HG03103 (cell line): Measurements from ENCODE around the gene TYRO3.
"Not testable (repeated sequence)": the region's sequence is repeated elsewhere in the genome, so short reads cannot be mapped to it uniquely, and the experiment has no call there.

Experiments used
- ATAC-seq: cut with Tn5 transposase; IDR thresholded peaks from one replicate; pipeline ENCODE4 v1.9.1; 2021; ENCODE audit warnings: low read depth; ENCODE audit not compliant: unreplicated experiment

Gene TYRO3

DNA sequence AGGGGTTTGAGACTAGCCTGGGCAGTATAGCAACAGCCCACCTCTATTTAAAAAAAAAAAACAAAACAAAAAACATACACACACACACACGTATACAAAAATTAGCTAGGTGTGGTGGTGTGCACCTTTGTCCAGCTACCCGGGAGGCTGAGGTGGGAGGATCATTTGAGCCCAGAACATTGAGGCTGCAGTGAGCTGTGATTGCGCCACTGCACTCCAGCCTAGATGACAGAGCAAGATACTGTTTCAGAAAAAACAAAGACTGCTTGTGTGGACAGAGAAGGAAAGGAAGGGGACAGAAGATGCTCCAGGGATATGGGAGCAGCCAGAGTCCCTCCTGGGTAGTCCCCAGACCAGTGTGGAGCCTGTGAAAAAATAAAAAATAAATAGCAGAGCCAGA is 12.9 kb downstream of the TYRO3 start:
- no peak for ATAC-seq

DNA sequence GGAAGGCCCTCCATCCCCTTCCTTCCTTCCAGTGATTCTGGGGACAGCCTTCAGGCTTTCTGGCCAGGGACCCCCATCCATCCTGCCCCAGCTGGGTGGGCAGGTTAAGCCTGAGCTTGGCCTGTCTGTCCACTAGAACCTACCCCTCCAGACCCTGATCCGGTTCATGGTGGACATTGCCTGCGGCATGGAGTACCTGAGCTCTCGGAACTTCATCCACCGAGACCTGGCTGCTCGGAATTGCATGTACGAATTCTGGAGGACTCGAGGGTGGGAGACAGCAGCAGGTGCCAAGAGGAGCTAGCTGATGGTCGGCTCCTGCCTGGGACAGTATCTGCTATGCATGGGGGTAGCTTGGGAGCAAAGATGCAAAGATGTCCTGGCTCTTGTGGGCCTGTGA is 13.9 kb downstream of the TYRO3 start:
- no peak for ATAC-seq

DNA sequence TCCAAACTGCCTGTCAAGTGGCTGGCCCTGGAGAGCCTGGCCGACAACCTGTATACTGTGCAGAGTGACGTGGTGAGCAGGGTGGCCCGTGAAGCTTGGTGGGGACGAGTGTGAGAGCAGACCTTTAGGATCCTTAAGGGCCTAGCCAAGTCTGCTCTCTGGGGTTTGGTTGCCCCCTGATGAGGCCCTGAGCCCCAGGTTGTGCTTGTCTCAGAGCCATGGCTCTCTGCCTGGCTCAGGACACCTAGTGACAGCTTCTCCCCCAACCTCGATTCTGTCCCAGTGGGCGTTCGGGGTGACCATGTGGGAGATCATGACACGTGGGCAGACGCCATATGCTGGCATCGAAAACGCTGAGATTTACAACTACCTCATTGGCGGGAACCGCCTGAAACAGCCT is 14.4 kb downstream of the TYRO3 start:
- ATAC-seq = no peak

DNA sequence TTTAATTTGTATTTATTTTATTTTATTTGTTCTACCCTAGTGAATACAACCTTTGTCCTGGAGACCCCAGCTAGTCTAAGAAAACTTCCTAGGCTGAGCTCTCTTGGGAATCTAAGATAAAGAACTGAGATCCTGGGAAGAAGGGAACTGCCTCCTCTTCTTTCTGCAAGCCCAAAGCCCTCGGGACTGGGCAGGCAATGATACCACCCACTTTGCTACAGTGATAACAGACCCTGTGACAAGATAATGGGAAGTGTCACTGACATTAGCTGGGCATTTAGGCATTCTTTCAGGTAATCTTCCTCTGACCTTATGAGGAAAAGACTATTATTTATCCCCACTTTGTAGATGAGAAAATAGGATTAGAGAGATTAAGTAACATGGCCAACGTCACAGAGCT is 15.1 kb downstream of the TYRO3 start:
- no peak for ATAC-seq

DNA sequence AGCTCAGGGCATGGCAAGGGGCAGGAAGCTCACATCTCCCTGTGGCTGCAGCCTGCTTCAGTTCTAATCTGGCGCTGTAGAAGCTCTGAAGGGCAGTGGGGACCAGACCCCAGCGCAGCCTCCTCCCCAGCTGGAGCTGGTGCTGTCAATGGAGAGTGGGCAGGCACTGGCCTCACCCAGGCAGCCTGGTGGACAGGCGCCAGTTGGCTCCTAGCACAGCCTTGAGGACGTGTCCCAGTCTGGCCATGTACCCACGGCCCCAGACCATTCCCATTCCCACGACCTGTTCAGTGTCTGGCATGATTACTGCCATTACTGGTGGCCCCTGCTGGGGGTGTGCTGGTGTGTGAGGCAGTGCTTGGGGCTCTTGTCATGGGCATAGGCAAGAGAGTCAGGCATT is 16.3 kb downstream of the TYRO3 start:
- no peak for ATAC-seq

DNA sequence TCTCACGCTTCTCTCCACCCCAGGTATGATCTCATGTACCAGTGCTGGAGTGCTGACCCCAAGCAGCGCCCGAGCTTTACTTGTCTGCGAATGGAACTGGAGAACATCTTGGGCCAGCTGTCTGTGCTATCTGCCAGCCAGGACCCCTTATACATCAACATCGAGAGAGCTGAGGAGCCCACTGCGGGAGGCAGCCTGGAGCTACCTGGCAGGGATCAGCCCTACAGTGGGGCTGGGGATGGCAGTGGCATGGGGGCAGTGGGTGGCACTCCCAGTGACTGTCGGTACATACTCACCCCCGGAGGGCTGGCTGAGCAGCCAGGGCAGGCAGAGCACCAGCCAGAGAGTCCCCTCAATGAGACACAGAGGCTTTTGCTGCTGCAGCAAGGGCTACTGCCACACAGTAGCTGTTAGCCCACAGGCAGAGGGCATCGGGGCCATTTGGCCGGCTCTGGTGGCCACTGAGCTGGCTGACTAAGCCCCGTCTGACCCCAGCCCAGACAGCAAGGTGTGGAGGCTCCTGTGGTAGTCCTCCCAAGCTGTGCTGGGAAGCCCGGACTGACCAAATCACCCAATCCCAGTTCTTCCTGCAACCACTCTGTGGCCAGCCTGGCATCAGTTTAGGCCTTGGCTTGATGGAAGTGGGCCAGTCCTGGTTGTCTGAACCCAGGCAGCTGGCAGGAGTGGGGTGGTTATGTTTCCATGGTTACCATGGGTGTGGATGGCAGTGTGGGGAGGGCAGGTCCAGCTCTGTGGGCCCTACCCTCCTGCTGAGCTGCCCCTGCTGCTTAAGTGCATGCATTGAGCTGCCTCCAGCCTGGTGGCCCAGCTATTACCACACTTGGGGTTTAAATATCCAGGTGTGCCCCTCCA is 19.1 kb downstream of the TYRO3 start:
- no peak for ATAC-seq

DNA sequence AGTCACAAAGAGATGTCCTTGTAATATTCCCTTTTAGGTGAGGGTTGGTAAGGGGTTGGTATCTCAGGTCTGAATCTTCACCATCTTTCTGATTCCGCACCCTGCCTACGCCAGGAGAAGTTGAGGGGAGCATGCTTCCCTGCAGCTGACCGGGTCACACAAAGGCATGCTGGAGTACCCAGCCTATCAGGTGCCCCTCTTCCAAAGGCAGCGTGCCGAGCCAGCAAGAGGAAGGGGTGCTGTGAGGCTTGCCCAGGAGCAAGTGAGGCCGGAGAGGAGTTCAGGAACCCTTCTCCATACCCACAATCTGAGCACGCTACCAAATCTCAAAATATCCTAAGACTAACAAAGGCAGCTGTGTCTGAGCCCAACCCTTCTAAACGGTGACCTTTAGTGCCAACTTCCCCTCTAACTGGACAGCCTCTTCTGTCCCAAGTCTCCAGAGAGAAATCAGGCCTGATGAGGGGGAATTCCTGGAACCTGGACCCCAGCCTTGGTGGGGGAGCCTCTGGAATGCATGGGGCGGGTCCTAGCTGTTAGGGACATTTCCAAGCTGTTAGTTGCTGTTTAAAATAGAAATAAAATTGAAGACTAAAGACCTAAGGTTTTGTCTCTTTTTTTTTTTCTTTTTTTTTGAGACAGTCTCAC is 19.8 kb downstream of the TYRO3 start:
- no peak for ATAC-seq

DNA sequence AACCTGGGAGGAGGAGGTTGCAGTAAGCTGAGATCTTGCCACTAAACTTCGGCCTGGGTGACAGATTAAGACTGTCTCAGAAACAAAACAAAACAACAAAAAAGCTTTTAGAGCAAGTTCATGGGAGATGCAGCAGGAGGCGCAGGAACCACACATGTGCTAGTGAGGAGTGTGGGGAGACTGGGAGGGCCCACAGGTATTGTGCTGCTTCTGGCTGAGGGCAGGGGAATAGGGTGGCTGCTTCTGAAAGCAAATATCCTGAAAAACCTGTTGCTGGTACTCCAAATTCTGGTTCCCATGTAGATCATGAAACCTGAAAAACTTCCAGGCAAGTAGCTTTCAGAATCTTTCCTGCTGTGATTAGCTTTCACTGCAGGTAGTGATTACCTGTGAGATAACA is 22.1 kb downstream of the TYRO3 start:
- ATAC-seq = no peak

DNA sequence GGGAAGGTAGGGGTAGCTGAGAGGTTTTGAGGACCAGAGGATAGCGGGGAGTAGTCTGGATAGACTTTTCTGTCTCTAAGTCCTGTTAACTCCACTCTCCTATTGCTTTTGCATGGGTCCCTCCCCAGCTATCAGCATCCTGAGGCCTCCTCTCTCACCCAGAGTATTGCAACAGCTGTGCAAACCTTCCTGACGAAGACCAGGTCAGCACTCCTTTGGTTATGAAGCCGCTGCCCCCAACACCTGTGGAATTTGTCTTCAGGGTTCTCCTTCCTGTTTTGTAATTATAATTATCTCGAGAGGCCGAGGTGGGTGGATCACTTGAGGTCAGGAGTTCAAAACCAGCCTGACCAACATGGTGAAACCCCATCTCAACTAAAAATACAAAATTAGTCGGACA is 24.8 kb downstream of the TYRO3 start:
- ATAC-seq = no peak

DNA sequence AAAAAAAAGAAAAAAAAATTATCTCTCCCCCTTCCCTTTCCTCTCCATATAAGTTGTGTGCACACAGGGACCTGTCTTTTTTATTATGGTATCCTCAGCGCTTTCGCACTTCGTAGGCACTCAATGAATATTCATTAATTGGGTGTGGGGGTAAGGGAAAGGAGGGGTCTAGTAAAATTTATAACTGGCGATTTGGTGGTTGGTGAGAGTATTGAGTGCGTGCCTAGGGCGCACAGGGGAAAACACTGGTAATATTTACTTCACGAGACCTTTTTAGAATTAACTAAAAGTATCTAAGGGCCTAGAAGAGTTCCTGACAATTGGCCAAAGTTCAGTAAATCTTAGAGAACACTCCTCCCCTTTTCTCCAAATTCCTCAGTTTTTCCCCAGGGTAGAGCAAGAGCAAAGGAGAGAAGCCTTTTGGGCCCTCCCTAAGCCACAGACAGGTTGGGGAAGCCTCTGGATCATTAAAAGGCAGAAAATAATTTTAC is 25.7 kb downstream of the TYRO3 start:
- no peak for ATAC-seq

DNA sequence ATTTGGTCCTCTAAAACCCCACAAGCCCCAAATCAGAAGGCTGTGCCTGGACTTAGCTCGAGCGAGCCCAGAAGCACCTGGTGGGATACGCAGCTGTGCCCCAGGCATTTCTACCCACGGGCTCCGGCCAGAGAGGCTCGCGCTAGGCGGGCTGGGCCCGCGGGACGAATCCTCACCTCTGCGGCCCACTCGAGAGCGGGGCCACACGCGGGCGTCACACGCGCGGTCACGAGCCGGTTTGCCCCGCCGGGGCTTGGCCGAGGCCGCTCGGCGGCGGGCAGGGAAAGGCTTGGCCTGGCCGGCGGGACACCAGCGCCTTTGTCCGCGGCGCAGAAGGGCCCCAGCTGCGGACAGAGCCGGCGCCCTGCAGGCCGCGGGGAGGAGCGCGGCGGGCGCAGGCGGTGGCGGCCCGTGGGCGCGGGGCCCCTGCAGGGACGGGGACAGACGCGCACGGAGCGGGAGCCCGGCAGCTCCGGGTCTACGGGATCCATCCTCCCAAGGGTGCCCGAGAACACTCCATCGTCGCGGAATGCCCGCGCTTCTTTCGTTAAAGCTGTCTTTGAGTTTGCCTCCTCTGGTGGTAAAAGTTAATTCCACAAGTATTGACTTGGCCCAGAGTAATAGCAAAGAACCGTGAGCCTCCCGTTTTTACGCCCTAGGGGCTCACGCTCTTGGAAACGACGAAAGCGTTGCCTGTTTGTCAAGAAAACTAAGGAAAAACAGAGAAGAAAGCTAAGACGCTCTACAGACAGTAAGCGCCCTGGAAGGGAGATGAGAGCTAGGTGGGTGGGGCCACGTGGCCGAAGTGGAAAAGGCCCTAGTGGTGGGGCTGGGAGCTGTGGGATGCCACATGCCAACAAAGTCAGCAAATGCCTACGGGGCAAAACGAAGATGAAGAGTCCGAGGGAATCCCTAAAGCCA is 26.4 kb downstream of the TYRO3 start:
- no peak for ATAC-seq

DNA sequence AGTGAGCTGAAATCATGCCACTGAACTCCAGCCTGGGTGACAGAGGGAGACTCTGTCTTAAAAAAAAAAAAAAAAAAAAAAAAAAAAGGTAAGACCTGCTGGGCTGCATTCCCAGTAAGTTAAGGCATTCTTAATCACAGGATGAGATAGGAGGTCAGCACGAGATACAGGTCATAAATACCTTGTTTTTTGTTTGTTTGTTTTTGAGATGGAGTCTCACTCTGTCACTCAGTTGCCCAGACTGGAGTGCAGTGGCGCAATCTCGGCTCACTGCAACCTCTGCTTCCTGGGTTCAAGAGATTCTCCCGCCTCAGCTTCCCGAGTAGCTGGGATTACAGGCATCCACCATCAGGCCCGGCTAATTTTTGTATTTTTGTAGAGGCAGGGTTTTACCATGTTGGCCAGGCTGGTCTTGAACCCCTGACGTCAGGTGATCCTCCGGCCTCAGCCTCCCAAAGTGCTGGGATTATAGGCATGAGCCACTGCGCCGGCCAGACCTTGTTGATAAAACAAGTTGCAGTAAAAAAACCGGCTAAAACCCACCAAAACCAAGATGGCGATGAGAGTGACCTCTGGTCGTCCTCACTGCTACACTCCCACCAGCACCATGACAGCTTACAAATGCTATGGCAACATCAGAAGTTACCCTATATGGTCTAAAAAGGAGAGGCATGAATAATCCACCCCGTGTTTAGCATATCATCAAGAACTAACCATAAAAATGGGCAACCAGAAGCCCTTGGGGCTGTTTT is 27.7 kb downstream of the TYRO3 start:
- ATAC-seq = not testable (repeated sequence)

DNA sequence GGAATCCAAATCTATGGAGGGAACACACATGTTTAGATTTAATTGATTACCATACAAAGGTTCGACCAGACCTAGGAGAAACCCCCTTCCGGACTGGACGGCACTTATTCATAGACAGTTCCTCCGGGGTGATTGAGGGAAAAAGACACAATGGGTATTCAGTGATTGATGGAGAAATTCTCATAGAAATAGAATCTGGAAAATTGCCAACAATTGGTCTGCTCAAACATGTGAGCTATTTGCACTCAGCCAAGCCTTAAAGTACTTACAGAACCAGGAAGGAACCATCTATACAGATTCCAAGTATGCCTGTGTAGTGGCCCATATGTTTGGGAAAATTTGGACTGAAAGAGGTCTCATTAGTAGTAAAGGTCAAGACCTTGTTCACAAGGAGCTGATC is 30.0 kb downstream of the TYRO3 start:
- ATAC-seq = not testable (repeated sequence)

DNA sequence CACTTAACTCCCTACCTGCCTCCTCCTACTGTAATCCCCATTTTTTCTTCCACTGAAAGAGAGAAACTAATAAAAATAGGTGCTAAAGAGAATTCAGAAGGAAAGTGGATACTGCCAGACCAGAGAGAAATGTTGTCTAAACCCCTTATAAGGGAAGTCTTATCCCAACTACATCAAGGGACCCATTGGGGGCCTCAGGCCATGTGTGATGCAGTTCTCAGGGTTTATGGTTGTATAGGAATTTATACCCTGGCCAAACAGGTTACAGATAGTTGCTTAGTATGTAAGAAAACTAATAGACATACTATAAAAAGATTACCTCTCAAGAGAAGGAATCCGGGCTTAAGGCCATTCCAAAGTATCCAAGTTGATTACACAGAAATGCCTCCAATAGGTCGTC is 30.6 kb downstream of the TYRO3 start:
- not testable (repeated sequence) for ATAC-seq

DNA sequence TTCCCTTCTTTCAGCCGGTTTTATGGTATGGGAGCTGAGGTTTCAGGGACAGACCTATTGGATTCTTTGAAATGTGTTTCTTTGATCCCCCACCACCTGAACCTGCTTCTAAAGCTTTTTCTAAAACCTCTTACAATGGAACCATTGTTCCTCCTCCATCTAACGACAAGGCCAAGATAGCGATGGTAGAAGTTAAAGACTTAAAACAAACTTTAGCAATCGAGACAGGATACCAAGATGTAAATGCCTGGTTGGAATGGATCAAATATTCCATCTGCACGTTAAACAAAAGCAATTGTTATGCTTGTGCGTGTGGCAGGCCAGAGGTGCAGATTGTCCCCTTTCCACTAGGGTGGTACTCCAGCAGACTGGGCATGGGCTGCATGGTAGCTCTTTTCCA is 32.2 kb downstream of the TYRO3 start:
- not testable (repeated sequence) for ATAC-seq

DNA sequence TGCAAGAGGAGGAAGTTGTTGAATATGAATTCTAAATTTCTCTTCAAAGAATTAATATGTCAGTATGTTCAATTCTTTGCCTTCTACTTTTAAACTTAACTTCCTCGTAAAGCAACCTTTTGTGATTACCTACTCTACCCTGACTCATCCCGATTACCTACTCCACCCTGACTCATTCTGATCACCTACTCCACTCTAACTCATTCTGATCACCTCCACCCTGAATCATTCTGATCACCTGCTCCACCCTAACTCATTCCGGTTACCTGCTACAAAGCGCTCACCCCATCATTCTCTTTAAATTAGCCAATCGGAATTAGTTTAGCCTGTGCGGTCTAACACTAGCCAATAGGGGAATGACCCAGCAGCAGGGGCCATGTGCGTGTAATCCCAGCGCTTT is 33.7 kb downstream of the TYRO3 start:
- not testable (repeated sequence) for ATAC-seq

DNA sequence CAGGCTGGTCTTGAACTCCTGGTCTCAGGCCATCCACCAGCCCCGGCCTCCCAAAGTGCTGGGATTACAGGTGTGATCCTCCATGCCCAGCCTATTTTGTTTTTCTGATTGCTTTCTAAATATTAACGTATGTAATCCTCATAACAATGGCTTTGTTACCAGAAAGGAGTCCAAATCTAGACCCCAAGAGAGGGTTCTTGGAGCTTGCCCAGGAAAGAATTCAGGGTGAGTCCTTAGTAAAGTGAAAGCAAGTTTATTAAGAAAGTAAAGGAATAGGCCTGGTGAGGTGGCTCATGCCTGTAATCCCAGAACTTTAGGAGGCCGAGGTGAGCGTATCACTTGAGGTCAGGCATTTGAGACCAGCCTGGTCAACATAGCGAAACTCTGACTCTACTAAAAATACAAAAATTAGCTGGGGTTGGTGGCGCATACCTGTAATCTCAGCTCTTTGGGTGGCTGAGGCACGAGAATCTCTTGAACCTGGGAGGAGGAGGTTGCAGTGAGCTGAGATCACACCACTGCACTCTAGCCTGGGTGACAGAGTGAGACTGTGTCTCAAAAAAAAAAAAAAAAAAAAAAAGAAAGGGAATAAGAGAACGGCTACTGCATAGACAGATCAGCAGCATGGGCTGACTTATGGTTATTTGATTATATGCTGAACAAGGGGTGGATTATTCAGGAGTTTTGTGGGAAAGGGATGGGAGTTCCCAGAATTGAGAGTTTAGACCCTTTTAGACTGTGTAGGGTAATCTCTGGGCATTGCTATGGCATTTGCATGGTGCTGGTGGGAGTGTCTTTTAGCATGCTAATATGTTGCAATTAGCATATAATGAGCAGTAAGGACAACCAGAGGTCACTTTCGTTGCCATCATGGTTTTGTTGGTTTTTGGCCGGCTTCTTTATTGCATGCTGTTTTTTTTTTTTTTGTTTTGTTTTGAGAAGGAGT is 36.1 kb downstream of the TYRO3 start:
- no peak for ATAC-seq

DNA sequence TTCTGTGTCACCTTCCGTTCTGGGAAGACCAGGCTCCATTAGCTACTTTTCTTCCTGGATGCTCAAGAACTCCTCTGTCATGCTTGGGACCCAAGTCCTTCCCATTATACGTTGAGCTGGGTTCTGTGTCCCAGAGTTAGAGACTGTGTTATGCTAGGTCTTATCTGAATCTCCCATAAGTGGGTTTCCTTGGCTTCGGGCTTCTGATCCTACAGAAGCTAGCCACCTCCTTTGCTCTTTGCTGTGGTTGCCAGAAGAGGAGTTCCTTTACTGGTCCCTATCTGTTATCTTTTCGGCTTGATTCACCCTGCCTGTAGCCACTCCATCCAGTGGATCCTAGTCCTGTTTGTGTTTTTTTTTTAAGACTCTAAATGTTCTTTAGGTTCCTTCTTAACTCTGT is 38.0 kb downstream of the TYRO3 start:
- no peak for ATAC-seq

DNA sequence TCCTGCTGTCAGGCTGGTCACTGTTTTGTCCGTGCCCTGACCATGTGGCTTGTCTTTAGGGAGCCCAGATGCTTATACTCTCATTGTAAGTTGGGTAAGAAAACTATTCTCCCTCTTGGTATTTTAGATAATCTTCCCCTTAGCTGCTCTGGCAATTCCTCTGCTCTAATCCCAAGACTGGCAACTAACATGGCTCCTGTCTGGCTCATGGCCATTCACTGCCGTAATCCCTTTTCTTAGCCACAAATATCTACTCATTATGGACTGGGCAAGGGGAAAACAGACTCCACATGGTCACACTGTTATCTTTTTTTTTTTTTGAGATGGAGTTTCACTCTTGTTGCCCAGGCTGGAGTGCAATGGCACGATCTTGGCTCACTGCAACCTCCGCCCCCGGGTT is 38.8 kb downstream of the TYRO3 start:
- ATAC-seq = no peak
